MM.1S (cell line): Measurements from ENCODE around the gene C17orf113.

Experiments used
- CTCF ChIP-seq: fragments of 300-600 bp; sonication (generic); IDR thresholded peaks from 2 replicates; pipeline ENCODE4 v1.5.1; 2016; ENCODE audit warnings: antibody characterized with exemption, low read length, mixed read lengths
- EZH2 ChIP-seq: fragments of 300-600 bp; sonication (generic); optimal IDR thresholded peaks from 2 replicates; pipeline ENCODE3; 2017; ENCODE audit warnings: low read depth, mild to moderate bottlenecking, antibody characterized with exemption, low read length, mixed read lengths

DNA sequence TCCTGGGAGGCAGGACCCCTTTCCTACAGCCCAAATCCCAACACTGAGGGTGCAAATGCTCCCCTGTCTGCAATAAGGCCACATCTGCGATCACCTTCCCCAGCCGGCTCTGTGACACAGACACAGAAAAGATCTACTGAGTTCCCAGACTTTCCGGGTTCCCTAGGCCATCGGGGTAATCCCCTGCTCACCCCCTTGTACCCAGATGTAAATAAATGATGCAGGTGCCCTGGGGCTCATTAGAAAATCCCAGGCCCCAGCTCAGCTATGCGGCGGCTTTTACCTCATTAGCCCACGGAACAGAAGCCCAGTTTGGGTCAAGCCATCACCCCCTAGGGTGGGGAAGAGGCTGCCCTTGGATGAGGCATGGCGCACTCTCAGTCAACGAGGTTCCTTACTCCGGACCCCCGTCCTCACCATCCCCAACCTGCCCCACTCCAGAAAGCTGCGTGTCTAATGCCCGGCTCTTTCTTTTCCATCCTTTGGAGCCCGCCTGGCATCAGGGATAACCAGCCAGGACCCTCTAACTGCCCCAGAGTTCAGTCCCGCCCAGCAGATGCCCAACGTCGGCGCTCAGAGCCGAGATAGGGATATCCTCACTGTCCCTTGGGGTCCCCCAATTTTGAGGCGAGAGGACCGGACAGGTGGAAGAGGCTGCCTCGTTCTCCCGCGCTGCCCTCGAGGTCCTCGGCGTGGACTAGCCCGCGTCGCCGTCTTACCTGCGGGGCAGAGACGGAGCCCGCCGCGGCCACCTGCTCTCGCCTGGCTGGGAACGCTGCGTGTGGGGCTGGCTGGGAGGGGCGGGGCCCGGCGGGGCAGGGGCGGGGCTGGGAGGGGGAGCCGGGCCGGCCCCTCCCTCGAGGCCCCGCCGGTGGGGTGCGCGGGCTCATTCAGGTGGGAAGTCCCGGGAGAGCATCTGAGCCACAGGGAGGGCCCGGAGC, 47.6 kb upstream of the C17orf113 start, which contains the start of gene ZNF385C:
- no peak for TF ChIP-seq CTCF
- no peak for TF ChIP-seq EZH2
